Neural progenitor cell (in vitro differentiated cells): ENCODE measurements around the gene TOR4A. TPM values are rescaled to one million over a fixed set of nuclear protein-coding genes. Genes with fewer than 3 reads are reported as not detected.

Source experiments
- DNase-seq: peaks from one replicate; pipeline ENCODE4 v3.0.0-alpha.2; 2016; ENCODE audit warnings: low spot score
- H2AFZ ChIP-seq: fragments of 200-600 bp; sonication (generic); replicated peaks from 2 replicates; pipeline ENCODE4 v1.6.1; 2016; ENCODE audit warnings: antibody characterized with exemption
- H3F3A ChIP-seq: fragments of 200-600 bp; sonication (generic); 2 replicates; pipeline ENCODE4 v1.6.1; 2016; ENCODE audit warnings: antibody characterized with exemption, low read depth
- H3K27ac ChIP-seq: fragments of 200-600 bp; sonication (generic); 2 replicates; pipeline ENCODE4 v1.5.1; 2016; ENCODE audit warnings: mild to moderate bottlenecking
- H3K27me3 ChIP-seq: fragments of 200-600 bp; sonication (generic); 2 replicates; pipeline ENCODE4 v1.6.1; 2016; ENCODE audit warnings: mild to moderate bottlenecking, moderate library complexity
- H3K36me3 ChIP-seq: fragments of 200-600 bp; sonication (generic); 2 replicates; pipeline ENCODE4 v1.5.1; 2016
- H3K4me1 ChIP-seq: fragments of 200-600 bp; sonication (generic); 2 replicates; pipeline ENCODE4 v1.6.1; 2016; ENCODE audit warnings: mixed run types
- H3K4me2 ChIP-seq: fragments of 200-600 bp; sonication (generic); 2 replicates; pipeline ENCODE4 v1.6.1; 2016
- H3K4me3 ChIP-seq: fragments of 200-600 bp; sonication (generic); 2 replicates; pipeline ENCODE4 v1.5.1; 2016
- H3K79me2 ChIP-seq: fragments of 200-600 bp; sonication (generic); 2 replicates; pipeline ENCODE4 v1.6.1; 2016; ENCODE audit warnings: low read depth
- H3K9ac ChIP-seq: fragments of 200-600 bp; sonication (generic); 2 replicates; pipeline ENCODE4 v1.6.1; 2016
- H3K9me3 ChIP-seq: fragments of 200-600 bp; sonication (generic); 2 replicates; pipeline ENCODE4 v1.5.1; 2016; ENCODE audit warnings: low read depth
- H4K20me1 ChIP-seq: fragments of 200-600 bp; sonication (generic); 2 replicates; pipeline ENCODE4 v1.6.1; 2016; ENCODE audit warnings: low read depth
- H3K27ac Mint-ChIP-seq: 3 replicates; pipeline ENCODE4 v1.8.0; 2021; ENCODE audit warnings: mixed read lengths
- H3K27me3 Mint-ChIP-seq: 2 replicates; pipeline ENCODE4 v1.8.0; 2022; ENCODE audit warnings: low read depth, mild to moderate bottlenecking, inconsistent platforms, moderate library complexity, mixed read lengths; ENCODE audit not compliant: insufficient read depth
- H3K36me3 Mint-ChIP-seq: 3 replicates; pipeline ENCODE4 v1.8.0; 2021; ENCODE audit warnings: mixed read lengths
- H3K4me1 Mint-ChIP-seq: 3 replicates; pipeline ENCODE4 v1.8.0; 2021; ENCODE audit warnings: mixed read lengths
- H3K4me3 Mint-ChIP-seq: 3 replicates; pipeline ENCODE4 v1.8.0; 2021; ENCODE audit warnings: mild to moderate bottlenecking, moderate library complexity, mixed read lengths
- H3K9me3 Mint-ChIP-seq: 3 replicates; pipeline ENCODE4 v1.8.0; 2020; ENCODE audit warnings: mixed read lengths
- EZH2 ChIP-seq: fragments of 200-600 bp; sonication (generic); IDR thresholded peaks from 2 replicates; pipeline ENCODE4 v1.6.1; 2017; ENCODE audit warnings: antibody characterized with exemption, mild to moderate bottlenecking, moderate library complexity
- EZH2phosphoT487 ChIP-seq: fragments of 200-600 bp; sonication (generic); IDR thresholded peaks from 2 replicates; pipeline ENCODE4 v1.6.1; 2017; ENCODE audit warnings: antibody characterized with exemption
- total RNA-seq: library from RNA; depleted of rRNA; stranded (reverse); fragments of >200 nt; gene quantifications from 2 replicates; pipeline ENCODE4 v1.2.3, GENCODE V29; 2015; ENCODE audit warnings: low replicate concordance
- TF ChIP-seq, protein P1 (sequence below): fragments of 200-600 bp; sonication (generic); IDR thresholded peaks from 2 replicates; pipeline ENCODE4 v1.5.1; 2017; ENCODE audit warnings: antibody characterized with exemption, mild to moderate bottlenecking

Gene TOR4A
- total RNA-seq, 1 donor from 2014 or later: 0.39 TPM

DNA sequence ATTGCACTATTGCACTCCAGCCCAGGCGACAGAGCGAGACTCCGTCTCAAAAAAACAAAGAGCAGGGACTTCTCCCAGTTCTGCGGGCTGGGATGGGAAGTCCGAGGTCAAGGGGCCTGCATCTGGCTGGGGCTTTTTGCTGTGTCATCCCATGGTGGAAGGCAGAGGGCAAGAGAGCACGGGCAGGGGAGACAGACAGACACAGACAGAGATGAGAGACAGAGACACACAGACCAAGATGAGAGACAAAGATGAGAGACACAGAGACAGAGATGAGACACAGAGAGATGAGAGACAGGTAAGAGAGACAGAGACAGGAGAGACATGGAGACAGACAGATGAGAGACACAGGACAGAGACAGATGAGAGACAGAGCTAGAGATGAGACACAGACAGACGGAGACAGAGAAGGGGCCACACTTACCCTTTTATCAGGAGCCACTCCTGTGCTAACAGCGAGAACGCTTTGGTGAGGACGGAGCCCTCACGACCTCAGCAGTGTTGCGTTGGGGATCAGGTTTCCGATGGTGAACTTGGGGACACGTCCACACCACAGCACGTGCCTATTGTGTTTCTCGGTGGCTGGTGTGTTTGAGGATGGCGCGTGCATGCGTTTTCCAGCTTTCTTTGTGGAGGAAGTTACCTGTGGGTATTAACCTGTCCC is 8.9 kb upstream of the TOR4A start:
- Mint-ChIP-seq H3K4me1 (no peaks in the 10 kb centered on the region), H3K36me3 (peaks cover 8% of the 10 kb centered on the region), H3K4me3 (no peak overlapping the region), H3K27ac (no peak overlapping the region), H3K9me3 (no peaks in the 10 kb centered on the region), H3K27me3 (no peaks in the 10 kb centered on the region)
- H3K9me3 ChIP-seq: no peaks in the 10 kb centered on the region
- H3K79me2 ChIP-seq: no peaks in the 10 kb centered on the region
- H4K20me1 ChIP-seq: no peaks in the 10 kb centered on the region
- no peak overlapping the region for H2AFZ ChIP-seq
- no peaks in the 10 kb centered on the region for H3K27me3 ChIP-seq
- no peak overlapping the region for H3K27ac ChIP-seq
- no peak overlapping the region for H3K4me3 ChIP-seq
- H3K9ac ChIP-seq: no peak overlapping the region
- no peaks in the 10 kb centered on the region for H3K36me3 ChIP-seq
- DNase-seq: no peak
- no peaks in the 10 kb centered on the region for H3K4me1 ChIP-seq
- H3F3A ChIP-seq: no peaks in the 10 kb centered on the region
- no peak overlapping the region for H3K4me2 ChIP-seq
- TF ChIP-seq EZH2: no peak
- no peak for TF ChIP-seq EZH2phosphoT487
- TF ChIP-seq, protein P1, sequence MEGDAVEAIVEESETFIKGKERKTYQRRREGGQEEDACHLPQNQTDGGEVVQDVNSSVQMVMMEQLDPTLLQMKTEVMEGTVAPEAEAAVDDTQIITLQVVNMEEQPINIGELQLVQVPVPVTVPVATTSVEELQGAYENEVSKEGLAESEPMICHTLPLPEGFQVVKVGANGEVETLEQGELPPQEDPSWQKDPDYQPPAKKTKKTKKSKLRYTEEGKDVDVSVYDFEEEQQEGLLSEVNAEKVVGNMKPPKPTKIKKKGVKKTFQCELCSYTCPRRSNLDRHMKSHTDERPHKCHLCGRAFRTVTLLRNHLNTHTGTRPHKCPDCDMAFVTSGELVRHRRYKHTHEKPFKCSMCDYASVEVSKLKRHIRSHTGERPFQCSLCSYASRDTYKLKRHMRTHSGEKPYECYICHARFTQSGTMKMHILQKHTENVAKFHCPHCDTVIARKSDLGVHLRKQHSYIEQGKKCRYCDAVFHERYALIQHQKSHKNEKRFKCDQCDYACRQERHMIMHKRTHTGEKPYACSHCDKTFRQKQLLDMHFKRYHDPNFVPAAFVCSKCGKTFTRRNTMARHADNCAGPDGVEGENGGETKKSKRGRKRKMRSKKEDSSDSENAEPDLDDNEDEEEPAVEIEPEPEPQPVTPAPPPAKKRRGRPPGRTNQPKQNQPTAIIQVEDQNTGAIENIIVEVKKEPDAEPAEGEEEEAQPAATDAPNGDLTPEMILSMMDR: no peak

DNA sequence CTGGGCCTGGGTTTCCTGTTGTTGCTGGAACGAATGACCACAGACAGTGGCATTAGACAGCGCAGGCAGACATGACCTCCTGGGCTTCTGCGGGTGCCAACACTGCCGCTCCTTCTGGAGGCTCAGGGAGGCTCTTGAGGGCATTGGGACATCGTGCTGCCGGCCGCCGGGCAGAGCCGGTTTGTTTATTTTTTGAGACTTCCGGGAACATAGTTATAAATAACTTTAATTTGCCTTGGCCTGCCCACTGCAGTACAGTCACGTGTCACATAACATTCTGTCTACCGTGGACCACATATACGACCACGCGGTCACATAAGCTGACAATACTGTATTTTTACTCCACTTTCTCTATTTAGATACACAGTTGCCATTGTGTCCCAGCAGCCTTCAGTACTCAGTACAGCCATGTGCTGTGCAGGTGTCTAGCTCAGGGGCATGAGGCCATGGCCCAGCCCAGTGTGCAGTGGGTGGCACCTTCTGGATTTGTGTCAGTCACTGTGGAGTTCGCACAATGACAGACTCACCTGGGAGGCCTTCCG is 8.2 kb upstream of the TOR4A start:
- Histone ChIP-seq H3K4me2 (no peak overlapping the region), H3K9ac (no peak overlapping the region), H3F3A (no peaks in the 10 kb centered on the region), H3K9me3 (no peaks in the 10 kb centered on the region), H3K4me3 (no peak overlapping the region), H3K27ac (no peak overlapping the region), H2AFZ (no peak overlapping the region), H3K36me3 (no peaks in the 10 kb centered on the region), H4K20me1 (no peaks in the 10 kb centered on the region), H3K4me1 (no peaks in the 10 kb centered on the region), H3K79me2 (no peaks in the 10 kb centered on the region), H3K27me3 (no peaks in the 10 kb centered on the region)
- no peak overlapping the region for H3K4me3 Mint-ChIP-seq
- H3K4me1 Mint-ChIP-seq: no peaks in the 10 kb centered on the region
- H3K9me3 Mint-ChIP-seq: no peaks in the 10 kb centered on the region
- no peak for TF ChIP-seq EZH2phosphoT487
- TF ChIP-seq EZH2: no peak
- TF ChIP-seq, protein P1: no peak
- H3K27ac Mint-ChIP-seq: no peak overlapping the region
- H3K27me3 Mint-ChIP-seq: peaks cover under 1% of the 10 kb centered on the region
- peaks cover 8% of the 10 kb centered on the region for H3K36me3 Mint-ChIP-seq
- DNase-seq: no peak

DNA sequence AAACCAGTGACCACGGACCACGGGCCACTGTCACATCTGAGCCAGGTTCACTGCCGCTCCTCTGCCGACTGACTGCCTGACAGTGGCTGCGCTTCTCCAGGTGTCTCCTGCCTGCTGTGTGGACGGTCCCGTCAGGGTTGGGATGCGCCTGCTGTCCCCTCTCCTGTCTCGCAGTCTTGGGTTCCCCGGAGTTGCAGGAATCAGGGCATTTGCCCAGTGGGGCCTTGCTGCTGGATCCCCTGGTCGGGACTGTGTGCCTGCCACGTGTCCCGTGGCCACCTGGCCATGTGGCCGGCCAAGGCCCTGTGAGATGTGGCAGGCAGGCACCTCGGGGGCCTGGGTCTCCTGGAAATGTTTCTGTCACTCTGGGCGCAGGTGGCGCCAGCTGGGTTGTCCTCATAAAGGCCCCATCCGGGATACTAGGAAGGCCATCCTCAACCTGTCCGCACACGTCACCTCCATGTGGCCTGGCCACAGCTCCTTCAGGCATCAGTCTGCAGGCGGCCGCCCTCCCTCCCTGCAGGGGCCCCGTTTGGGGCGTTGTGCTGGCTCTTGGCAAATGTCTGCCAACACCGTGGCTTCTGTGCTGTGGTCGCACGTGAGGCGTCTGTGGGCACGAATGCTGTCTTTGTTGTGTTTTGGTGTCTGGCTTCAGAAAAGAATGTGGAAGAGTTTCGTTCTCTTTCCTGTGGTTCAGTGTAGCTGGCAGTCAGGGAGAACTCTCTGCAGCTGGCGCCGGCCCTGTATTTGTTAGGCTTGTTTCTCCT is 6.4 kb upstream of the TOR4A start:
- Mint-ChIP-seq H3K9me3 (no peaks in the 10 kb centered on the region), H3K4me1 (peaks cover 7% of the 10 kb centered on the region), H3K27me3 (peaks cover 8% of the 10 kb centered on the region), H3K36me3 (peaks cover 8% of the 10 kb centered on the region), H3K4me3 (no peak overlapping the region), H3K27ac (no peak overlapping the region)
- no peak overlapping the region for H2AFZ ChIP-seq
- H3K79me2 ChIP-seq: no peaks in the 10 kb centered on the region
- H3K4me1 ChIP-seq: peaks cover under 1% of the 10 kb centered on the region
- no peak overlapping the region for H3K4me2 ChIP-seq
- DNase-seq: no peak
- H3F3A ChIP-seq: peaks cover under 1% of the 10 kb centered on the region
- H4K20me1 ChIP-seq: no peaks in the 10 kb centered on the region
- no peaks in the 10 kb centered on the region for H3K9me3 ChIP-seq
- H3K27me3 ChIP-seq: no peaks in the 10 kb centered on the region
- H3K4me3 ChIP-seq: no peak overlapping the region
- H3K9ac ChIP-seq: no peak overlapping the region
- H3K27ac ChIP-seq: no peak overlapping the region
- TF ChIP-seq, protein P1: no peak
- no peak for TF ChIP-seq EZH2phosphoT487
- TF ChIP-seq EZH2: no peak
- H3K36me3 ChIP-seq: no peaks in the 10 kb centered on the region
